ENCODE data around the gene CFAP77.

Gene CFAP77

GRCh38 chr9:132575005-132575609 is 165.1 kb downstream of the CFAP77 start:
- peak; percentile 3 to 5 for DNase-seq (ENCODE audit: low read depth in 2 of 2, low spot score in 1 of 2)

- DNase-seq (ENCODE audit: low read depth in 2 of 2, low spot score in 1 of 2), result no peak
These were observed 165.8 kb downstream of the CFAP77 start for GRCh38 chr9:132575811-132576210.

GRCh38 chr9:132577119-132577518 is 167.1 kb downstream of the CFAP77 start:
- DNase-seq (ENCODE audit: low read depth in 2 of 2, low spot score in 1 of 2), result no peak

GRCh38 chr9:132578367-132578932 is 168.4 kb downstream of the CFAP77 start:
- no peak for DNase-seq (ENCODE audit: low read depth in 2 of 2, low spot score in 1 of 2)

GRCh38 chr9:132579427-132579798 is 169.4 kb downstream of the CFAP77 start:
- no peak for DNase-seq (ENCODE audit: low read depth in 2 of 2, low spot score in 1 of 2)

GRCh38 chr9:132582276-132582785 is 172.3 kb downstream of the CFAP77 start, which contains the start of gene BARHL1:
Gene BARHL1, plus strand, starts transcription at chr9:132582606. Its CDS starts 192 bp downstream, at chr9:132582798.
- no peak for DNase-seq (ENCODE audit: low read depth in 2 of 2, low spot score in 1 of 2)

GRCh38 chr9:132582786-132583583 is 173.0 kb downstream of the CFAP77 start:
- no peak for DNase-seq (ENCODE audit: low read depth in 2 of 2, low spot score in 1 of 2)

- DNase-seq (ENCODE audit: low read depth in 2 of 2, low spot score in 1 of 2), result no peak
These were observed 173.7 kb downstream of the CFAP77 start for GRCh38 chr9:132583584-132584304.

- no peak for DNase-seq (ENCODE audit: low read depth in 2 of 2, low spot score in 1 of 2)
These were observed 174.9 kb downstream of the CFAP77 start for GRCh38 chr9:132584601-132585560.

- DNase-seq (ENCODE audit: low read depth in 2 of 2, low spot score in 1 of 2), result no peak
These were observed 176.2 kb downstream of the CFAP77 start for GRCh38 chr9:132585954-132586829.

GRCh38 chr9:132586830-132587591 is 177.0 kb downstream of the CFAP77 start:
- DNase-seq (ENCODE audit: low read depth in 2 of 2, low spot score in 1 of 2), result no peak

GRCh38 chr9:132587592-132587955 is 177.6 kb downstream of the CFAP77 start:
- no peak for DNase-seq (ENCODE audit: low read depth in 2 of 2, low spot score in 1 of 2)

- no peak for DNase-seq (ENCODE audit: low read depth in 2 of 2, low spot score in 1 of 2)
These were observed 178.1 kb downstream of the CFAP77 start for GRCh38 chr9:132588098-132588497.

GRCh38 chr9:132588501-132589147 is 178.6 kb downstream of the CFAP77 start:
- DNase-seq (ENCODE audit: low read depth in 2 of 2, low spot score in 1 of 2), result no peak

- DNase-seq (ENCODE audit: low read depth in 2 of 2, low spot score in 1 of 2), result no peak
These were observed 179.4 kb downstream of the CFAP77 start for GRCh38 chr9:132589148-132590036.

- DNase-seq (ENCODE audit: low read depth in 2 of 2, low spot score in 1 of 2), result no peak
These were observed 180.0 kb downstream of the CFAP77 start for GRCh38 chr9:132590037-132590317.

Measured in stimulated activated CD8-positive, alpha-beta memory T cell treated with anti-CD3 and anti-CD28 coated beads, Interleukin-4, amount 100 ng/mL, for 1 hour (primary cell).